HG02970 (cell line): Measurements from ENCODE around the gene MT1E.
"Not testable (repeated sequence)": the region's sequence is repeated elsewhere in the genome, so short reads cannot be mapped to it uniquely, and the experiment has no call there.

Source experiments
- ATAC-seq: cut with Tn5 transposase; IDR thresholded peaks from one replicate; pipeline ENCODE4 v1.9.1; 2021; ENCODE audit warnings: mild to moderate bottlenecking, moderate library complexity, moderate number of reproducible peaks; ENCODE audit not compliant: unreplicated experiment, low FRiP score

MT1E gene

DNA sequence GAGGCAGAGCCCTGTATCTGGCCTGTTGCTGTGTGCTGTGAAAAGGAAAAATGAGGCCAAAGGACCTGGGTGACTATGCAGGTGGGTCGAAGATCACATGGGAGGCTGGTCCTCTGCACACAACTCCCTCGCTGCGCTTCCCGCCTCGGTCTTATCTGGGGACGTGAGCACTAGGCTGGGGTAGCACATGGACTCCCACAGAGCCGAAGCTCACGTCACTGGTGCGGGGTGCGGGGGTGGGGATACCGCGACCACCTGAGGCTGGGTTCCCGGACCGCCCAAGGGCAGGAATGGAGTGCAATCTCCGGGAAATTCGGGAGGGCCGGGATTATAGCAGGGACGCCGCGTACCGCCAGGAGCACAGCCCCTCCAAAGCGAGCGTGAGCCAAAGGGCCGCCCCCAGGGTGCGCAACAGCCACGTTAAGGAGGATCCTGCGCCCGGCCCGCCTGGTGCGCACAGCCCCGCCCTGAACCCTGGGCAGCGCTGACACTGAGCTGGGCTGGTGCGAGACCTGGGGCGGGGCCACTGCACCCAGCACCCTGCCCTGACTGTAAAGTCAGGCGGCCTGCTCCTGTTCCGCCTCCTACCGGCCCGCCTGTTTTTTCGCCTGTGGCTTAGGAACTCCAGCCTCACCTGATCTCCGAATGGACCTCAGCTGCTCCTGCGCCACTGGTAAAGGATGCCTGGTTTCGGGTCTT lies 17.6 kb downstream of the MT1E start:
- ATAC-seq, result no peak

DNA sequence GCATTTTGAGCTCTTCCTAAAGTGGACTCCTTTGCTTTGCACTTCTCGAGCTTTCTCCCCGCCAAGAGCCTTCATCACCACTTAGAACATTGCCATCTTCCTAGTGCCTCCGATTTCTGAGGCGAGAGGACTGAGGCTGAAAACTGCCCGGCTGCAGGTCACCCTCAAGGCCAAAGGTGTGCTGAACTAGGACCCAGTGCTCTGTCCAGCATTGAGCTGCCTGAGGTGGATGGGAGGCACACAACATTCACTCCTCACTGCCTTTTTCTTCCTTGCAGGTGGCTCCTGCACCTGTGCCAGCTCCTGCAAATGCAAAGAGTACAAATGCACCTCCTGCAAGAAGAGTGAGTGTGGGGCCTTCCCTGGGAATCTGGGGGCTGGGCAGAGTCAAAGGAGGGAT lies 18.3 kb downstream of the MT1E start:
- ATAC-seq, result no peak

DNA sequence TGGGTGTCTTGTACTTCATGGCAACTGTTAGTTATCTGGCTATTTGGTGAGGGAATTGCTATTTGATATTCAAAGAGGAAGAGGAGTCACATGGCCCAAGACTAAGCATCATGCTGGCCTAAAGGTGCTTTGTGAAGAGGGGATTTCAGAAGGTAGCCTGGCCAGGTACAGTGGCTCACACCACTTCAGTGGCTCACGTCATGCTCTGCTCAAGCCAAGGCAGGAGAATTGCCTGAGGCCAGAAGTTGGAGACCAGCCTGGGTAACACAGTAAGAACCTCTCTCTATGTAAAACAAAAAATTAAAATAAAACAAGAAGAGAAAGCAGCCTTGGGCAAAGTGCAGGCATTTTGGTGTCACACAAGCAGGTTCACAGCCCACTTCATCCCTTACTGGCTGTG lies 19.7 kb downstream of the MT1E start:
- no peak for ATAC-seq

DNA sequence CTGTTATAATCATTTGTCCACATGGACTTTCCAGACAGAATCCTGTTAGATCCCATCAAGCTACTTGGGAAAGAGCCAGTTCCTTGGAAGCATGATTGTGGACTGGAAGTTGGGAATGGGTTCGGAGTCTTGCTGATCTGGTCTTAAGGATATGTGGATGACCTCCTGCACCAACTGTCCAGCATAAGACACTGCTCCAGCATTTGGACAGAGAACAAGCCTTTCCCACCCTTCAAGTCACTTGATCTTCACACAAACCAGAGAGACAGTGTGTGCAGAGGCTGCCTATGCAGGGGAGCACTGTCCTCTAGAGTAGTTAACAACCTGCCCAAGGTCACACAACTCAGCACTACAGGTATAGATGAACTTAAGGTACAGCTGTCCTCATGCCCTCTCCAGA lies 20.3 kb downstream of the MT1E start:
- ATAC-seq, result no peak

DNA sequence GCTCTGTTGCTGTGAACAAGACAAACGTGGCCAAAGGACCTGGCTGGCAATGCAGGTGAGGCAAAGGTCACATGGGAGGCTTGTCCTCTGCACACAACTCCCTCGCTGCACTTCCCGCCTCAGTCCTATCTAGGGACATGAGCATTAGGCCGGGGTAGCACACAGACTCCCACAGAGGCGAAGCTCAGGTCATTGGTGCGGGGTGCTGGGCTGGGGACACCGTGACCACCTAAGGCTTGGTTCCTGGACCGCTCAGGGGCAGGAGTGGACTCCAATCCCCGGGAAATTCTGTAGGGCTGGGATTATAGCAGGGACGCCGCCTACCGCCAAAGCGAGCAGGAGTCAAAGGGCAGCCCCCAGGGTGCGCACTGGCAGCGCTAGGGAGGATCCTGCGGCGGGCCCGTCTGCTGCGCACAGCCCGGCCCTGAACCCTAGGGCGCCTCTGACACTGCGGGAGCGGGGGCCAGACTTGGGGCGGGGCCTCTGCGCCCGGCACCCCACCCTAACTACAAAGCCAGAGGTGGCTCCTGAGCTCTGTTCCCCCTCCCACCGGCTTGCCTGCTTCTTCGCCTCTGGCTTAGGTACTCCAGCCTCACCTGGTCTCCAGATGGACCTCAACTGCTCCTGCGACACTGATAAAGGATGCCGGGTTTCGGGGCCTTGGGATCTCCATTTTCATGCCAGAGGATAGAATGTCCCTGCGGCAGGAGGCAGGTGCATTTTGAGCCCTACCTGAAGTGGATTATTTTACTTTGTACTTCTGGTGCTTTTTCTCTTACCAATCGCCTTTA lies 22.3 kb downstream of the MT1E start:
- ATAC-seq, result no peak

DNA sequence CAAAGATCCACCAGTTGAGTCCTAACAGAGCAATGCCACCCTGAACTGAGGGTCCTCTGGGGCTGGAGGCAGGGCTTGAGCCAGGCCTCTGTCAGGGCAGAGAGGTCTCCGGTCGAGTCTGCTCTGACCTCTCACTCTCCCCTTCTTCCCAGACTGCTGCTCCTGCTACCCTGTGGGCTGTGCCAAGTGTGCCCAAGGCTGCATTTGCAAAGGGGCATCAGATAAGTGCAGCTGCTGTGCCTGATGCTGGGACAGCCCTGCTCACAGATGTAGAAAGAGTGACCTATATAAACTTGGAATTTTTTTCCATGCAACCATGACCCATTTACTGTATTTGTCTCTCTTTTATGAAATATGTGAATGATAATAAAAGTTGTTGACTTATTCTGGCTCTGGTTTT lies 23.7 kb downstream of the MT1E start:
- ATAC-seq, result no peak

DNA sequence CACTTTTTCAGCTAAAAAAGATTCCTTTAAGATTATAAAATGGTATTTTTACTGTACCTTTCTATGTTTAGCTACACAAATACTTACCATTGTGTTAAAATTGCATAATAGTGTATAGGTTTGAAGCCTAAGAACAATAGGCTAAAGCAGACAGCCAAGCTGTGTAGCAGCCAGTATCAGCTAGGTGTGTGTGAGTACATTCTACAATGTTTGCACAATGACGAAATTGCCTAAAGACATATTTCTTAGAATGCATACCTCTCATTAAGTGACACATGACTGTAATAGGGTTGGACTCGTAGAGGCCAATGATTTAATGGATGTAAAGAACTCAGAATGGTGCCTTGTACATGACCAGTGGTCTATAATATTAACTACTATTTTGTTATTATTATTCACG lies 24.2 kb downstream of the MT1E start:
- no peak for ATAC-seq

DNA sequence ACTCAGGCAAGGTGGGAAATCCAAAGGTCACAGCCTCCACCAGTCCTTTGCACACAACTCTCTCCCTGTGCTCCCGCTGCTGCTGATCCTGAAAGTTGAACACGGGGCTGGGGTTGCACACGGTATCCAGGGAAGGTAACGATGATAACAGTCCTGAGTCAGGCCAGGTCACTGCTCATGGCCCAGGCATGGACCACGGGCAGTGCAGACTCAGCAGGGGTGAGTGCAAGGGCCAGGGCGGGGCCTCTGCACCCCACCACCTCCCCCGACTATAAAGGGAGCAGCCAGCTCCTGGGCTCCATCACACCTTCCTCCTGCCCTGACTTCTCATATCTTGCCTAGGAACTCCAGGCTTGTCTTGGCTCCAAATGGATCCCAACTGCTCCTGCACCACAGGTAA lies 26.0 kb downstream of the MT1E start, which contains the start of gene MT1B:
Gene MT1B (plus strand): TSS at position 301 of the 400 bp plus-strand sequence. CDS start 68 bp downstream, at position 369.
- ATAC-seq, result no peak

DNA sequence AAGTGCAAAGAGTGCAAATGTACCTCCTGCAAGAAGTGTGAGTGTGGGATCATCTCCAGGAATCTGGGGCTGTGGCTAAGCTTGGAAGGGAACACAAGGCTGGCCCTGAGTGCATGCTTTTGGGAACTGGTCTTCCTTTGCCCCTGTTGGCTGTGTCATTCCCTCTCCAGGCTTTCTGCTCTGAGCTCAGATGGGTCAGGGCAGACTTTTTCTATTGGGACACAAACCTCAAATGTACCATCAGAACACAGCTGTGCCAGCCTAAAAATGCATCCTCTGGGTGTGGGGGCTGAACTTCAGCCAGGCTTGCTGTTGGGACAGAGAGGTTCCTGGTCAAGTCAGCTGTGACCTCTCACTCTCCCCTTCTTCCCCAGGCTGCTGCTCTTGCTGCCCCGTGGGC lies 27.0 kb downstream of the MT1E start:
- ATAC-seq, result no peak

DNA sequence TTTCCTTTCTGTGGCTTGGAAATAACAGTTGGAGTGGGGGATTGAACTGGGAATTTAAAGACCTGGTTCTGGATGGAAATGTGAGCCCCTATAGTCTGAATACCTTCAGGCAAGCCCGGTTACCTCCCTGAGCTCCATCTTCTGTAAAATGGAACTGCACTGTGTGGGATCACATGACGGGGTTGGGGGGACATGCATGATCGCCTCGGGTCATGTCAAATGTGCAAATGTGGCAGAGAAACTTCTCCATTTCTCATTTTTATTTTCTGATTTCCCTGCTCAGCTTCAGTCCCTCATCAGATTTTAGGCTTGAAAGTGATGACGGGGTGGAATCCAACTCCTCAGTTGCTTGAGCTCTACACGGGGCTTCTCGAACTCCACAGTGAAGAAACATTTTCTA lies 27.6 kb downstream of the MT1E start:
- ATAC-seq, result no peak

DNA sequence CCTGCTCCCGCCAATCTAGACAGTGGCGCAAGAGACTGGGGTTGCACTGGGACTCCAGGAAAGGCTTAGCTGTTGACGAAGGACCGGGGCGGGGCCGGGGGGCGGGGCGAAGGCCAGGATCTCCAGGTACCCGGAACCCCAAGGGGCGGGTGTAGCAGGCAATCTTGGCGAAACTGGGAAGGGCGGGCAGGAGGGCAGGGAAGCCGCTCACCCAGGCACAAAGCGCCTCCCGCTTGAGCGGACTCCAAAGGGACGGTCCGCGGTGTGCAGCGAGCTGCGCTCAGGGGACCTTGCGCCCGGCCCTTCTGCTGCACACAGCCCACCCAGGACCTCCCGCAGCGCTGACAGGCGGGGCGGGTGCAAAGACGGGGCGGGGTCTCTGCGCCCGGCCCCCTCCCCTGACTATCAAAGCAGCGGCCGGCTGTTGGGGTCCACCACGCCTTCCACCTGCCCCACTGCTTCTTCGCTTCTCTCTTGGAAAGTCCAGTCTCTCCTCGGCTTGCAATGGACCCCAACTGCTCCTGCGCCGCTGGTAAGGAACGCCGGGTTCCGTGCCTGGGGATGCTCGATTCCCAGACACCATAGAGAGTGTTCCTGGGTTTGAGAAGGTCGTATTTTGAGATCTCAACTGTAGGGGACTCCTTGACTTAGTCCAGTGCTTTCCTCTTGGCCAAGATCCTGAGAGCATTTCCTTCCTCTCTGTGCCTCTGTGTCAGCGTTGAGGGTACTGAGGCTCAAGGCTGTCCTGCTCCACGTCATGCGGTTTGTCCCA lies 32.2 kb downstream of the MT1E start, which contains the start of gene MT1F:
Gene MT1F (plus strand): TSS at position 405 of the 772 bp plus-strand sequence. CDS start 100 bp downstream, at position 505.
- ATAC-seq, result no peak

DNA sequence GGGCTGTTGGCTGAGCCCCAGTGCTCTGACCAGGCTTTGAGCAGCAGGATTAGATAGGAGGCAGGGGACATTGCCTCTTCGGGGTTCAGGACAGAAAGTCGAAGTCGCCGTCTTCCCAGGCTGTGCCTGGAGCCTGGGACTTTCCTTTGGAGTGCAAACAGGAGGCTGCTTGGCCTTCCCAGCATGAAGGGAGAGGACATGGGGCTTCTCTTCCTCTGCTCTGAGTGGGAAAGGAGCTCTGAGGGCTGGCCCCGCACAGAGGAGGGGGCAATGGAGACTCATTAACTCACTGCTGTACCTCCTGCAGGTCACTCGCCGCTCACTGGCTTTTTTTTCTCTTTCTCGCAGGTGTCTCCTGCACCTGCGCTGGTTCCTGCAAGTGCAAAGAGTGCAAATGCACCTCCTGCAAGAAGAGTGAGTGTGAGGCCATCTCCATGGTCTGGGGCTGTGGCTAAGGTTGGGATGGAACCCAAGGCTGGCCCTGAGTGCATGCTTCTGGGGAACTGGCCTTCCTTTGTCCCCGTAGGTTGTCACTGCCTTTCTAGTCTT lies 32.8 kb downstream of the MT1E start:
- ATAC-seq, result no peak

DNA sequence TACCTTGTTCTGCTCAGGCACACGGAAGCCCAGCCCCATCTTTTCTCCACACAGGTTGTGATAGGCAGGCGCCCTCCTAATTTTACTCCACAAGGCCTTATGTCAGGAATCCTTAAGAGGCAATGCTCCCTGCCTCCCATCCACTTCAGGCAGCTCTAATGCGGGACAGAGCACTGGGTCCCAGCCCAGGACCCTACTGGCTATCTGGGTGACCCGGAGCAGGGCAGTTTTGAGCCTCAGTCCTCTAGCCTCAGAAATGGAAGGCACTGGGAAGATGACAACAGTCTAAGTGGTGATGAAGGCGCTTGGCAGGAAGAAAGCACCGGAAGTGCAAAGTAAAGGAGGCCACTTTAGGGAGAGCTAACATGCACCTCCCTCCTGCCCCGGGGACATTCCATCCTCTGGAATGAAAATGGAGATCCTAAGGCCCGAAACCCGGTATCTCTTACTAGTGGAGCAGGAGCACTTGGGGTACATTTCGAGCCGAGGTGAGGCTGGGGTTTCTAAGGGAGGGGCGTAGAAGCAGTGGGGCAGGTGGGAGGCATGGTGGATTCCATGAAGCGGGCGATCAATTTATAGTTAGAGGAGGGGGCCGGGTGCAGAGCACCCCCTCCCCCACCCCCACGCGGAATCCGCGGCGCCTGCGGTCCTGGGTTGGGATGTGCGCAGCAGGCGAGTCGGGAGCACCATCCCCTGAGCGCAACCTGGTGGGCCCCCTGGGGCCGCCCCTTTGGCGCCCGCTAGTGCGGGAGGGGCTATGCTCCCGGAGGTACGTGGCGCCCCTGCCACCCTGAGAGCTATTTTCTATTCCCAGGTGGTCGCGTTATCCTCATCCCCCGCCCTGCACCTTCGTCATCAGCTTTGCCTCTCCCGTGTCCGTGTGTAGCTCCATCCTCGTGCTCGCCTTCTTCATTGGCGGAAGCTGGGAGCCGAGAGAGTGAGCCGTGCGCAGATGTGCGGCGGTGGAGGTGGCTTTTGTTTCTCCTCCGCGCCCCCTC lies 37.1 kb downstream of the MT1E start:
- no peak for ATAC-seq

DNA sequence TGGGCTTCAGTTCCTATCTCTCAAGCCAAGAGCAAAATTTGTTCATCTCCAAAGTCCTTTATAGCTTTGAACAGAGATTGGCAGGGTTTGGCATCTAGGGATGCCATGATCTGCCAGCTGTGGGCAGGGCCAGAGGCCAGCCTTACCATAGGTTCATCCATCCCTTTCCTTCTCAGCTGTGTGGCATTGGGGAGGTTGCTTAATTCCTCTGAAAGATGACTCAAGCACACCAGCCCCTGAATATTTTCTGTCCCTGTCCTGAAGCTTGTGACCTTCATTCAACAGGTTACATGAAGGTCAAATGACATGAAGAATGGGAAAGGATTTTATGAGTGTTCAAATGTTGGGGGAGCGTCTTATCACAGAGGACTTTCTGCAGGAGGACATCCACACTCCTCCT lies 38.9 kb downstream of the MT1E start:
- ATAC-seq, result no peak

DNA sequence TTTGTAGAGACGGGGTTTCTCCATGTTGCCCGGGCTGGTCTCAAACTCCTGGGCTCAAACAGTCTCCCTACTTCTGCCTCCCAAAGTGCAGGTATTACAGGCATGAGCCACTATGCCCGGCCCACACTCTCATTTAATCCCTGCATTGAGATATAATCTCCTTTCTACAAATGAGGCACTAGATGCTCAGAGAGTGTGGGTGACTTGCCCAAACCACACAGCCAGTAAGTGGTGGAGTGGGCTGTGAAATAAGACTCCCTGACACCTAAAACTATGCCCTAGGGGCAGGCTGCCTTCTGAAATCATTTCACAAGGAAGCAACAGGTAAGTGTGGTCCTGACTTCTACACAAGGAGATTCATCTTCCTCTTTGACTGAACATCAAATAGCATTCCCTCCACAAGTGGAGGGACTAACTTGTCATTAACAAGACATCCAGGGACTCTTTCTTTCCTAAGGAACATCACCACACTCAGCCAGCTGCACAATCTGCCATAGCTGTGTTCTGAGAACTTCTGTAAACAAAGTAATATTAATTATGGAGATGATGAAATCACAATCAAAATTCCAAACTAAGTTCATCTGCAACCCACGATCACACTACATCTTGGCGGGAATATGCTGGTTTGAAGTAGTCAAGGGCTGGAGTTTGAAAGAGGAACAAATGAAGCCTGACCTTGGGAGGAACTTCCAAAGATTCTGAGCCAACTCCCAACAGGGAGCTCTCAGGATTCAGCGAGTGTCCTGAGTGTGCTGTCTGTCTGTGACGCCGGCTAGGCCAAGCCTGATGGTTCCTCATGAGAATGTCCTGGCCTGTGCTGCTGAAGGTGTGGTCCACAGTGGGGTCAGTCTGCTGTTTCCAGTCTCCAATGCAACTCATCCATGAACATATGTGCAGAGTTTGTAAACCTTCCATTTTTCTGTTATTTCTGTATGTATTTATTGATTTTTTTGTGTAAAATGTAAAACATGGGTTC lies 40.0 kb downstream of the MT1E start:
- not testable (repeated sequence) for ATAC-seq

DNA sequence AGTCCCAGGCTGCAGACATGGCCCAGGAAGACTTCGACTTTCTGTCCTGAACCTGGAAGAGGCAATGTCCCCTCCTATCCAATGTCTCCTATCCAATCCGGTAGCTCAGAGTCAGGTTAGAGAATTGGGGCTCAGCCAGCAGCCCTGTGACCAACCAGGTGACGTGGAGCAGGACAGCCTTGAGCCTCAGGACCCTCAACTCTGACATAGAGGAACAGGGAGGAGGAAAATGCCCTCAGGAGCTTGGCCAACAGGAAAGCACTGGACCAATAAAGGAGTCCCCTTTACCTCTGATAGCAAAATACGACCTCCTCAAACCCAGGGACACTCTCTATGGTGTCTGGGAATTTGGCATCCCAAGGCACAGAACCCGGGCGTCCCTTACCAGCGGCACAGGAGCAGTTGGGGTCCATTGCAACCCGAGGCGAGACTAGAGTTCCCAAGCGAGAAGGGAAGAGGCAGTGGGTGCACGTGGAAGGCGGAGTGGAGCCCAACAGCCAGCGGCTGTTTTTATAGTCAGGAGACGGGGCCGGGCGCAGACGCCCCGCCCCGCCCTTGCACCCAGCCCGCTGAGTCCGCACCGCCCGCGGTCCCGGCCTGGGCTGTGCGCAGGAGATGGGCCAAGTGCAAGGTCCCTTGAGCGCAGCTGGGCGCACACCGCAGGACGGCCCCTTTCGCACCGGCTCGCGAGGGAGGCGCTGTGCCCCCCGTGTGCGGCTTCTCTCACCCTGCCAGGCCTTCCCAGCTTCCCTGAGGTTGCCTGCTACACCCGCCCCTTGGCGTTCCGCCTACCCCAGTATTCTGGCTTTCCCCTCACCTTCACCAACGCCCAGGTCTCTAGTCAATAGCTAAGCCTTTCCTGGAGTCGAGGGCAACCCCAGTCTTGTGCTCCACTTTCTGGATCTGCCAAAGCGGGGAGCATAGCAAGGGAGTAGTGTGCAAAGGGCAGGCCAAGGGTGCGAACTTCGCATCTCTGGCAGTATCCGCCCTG lies 42.3 kb downstream of the MT1E start, which contains the start of gene MT1G:
Gene MT1G (minus strand): TSS at position 485 of the 991 bp plus-strand sequence. CDS start 72 bp downstream, at position 413.
- no peak for ATAC-seq
